ENCODE measurements around the gene FMN2. TPM values are rescaled to one million over a fixed set of nuclear protein-coding genes. Genes with fewer than 3 reads are reported as not detected.

The FMN2 gene
- total and polyA plus RNA-seq, 3 donors from 2014 or later: 3.8 to 8.3 (median 4.3) TPM

DNA sequence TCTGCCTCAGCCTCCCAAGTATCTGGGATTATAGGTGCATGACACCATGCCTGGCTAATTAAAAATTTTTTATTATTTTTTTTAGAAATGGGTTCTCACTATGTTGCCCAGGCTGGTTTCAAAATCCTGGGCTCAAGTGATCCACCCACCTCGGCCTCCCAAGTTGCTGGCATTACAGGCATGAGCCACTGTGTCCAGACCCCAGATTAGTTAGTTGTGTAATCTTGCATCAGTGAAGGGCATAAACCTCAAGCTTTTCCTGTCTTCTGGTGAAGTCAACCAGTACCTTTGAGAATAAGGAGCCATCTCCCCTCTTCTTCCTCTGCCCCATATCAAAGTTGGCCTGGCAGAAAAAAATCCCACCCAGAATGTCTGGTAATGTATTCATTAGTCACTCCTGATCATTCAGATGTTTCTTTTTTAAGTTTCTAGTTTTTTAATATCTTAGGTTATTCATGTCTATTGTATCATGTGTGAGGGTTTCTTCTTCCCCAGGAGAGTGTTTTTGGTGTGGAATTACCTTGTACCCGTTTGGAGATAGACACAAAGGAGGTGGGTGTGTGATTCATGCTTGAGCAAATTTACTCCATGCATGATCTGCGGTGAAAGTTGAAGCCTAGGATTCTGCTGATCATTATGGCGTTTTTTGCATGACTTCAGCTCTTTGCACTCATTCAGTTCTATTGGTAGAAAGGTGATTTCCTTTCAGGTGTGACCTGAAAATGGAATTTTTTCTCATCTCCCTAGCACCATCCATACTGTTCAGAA lies 144.0 kb downstream of the FMN2 start:
- no peaks in the 10 kb centered on the region for H3K27me3 ChIP-seq
- TF ChIP-seq POLR2A (IDR thresholded peaks at IDR 0.05) (no peak), CTCF (IDR thresholded peaks at IDR 0.05) (no peak)
- intact Hi-C loops (cut with DNase I; ENCODE audit: low total_unique reads): no loop called here
- no peaks in the 10 kb centered on the region for H3K36me3 ChIP-seq (ENCODE audit: low read depth, missing control alignments)
- whole genome bisulfite sequencing, 2 donors: 80 to 90% methylated on average over 4 of the region's 4 CpGs
- H3K27ac ChIP-seq: no peak overlapping the region
- DNase-seq: no peak
- H3K4me3 ChIP-seq: no peak overlapping the region
- no peaks in the 10 kb centered on the region for H3K4me1 ChIP-seq
- H3K9me3 ChIP-seq: no peaks in the 10 kb centered on the region

DNA sequence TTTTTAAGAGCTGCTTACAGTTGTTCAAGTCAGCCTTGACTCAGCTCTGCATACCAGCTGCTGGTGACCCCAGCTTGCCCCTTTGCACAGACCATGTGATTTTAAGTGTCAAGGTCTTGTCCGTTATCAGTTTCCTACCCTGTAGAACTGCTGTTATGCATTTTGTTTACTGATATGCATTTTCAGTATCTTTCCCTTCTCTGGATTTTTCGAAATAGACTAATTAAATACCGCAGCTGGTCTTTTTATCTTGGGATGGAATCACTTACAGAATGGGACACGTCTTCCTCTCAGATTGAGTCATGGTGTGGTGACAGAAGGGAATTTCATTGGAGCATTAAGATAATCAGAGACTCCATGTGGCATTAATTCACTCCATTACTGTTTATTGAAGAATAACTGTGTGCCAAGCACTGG lies 145.6 kb downstream of the FMN2 start:
- DNase-seq: no peak
- no peak for TF ChIP-seq CTCF (IDR thresholded peaks at IDR 0.05)
- no peak for TF ChIP-seq POLR2A (IDR thresholded peaks at IDR 0.05)
- H3K4me1 ChIP-seq: no peaks in the 10 kb centered on the region
- H3K9me3 ChIP-seq: no peaks in the 10 kb centered on the region
- no peaks in the 10 kb centered on the region for H3K36me3 ChIP-seq (ENCODE audit: low read depth, missing control alignments)
- no peak overlapping the region for H3K27ac ChIP-seq
- 44 to 63% methylated on average over 4 of the region's 4 CpGs for WGBS, 2 donors
- no peaks in the 10 kb centered on the region for H3K27me3 ChIP-seq
- no peak overlapping the region for H3K4me3 ChIP-seq
- intact Hi-C loops (cut with DNase I; ENCODE audit: low total_unique reads): no loop called here

DNA sequence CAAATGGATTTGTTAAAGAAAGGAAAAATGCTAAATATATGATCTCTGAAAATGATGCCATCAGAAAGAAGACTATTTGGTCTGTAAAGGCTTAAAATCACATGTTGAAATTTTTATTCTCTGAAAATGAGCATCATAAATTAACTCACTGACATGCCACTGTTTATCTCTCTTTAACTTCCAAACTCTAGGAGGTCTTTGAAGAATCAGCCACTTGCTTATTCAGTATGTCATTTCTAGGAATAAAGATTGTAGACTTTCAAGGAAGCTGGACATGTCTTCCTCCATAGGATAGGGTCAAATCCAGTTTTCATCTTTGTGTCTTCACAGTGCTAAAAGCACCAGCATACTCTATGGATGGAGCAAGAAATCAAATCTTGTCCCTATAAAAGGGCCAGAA lies 147.6 kb downstream of the FMN2 start:
- Histone ChIP-seq H3K27me3 (no peaks in the 10 kb centered on the region), H3K27ac (no peak overlapping the region), H3K36me3 (ENCODE audit: low read depth, missing control alignments) (no peaks in the 10 kb centered on the region), H3K4me1 (no peaks in the 10 kb centered on the region), H3K9me3 (no peaks in the 10 kb centered on the region), H3K4me3 (no peak overlapping the region)
- no peak for DNase-seq
- intact Hi-C loops (cut with DNase I; ENCODE audit: low total_unique reads): no loop called here
- TF ChIP-seq CTCF (IDR thresholded peaks at IDR 0.05) (no peak), POLR2A (IDR thresholded peaks at IDR 0.05) (no peak)

DNA sequence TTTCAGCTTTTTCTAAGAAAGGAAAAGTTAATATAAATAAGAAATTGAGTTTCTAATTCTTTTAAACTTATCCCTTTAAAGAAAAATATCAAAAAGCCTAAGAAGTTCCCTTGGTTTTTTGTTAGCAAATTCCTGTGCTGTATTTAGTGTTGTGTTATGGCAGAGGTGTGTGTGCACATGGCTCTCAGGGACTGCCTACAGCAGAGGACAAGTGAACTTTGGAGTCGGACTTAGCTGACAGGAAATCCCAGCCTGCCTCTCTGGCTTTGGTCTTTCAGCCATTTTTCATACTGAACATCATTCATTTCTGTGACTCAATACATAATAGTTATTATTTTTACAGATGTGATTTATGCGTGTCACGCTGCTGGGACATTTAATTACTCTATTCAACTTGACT lies 149.6 kb downstream of the FMN2 start:
- H3K27me3 ChIP-seq: no peaks in the 10 kb centered on the region
- TF ChIP-seq CTCF (IDR thresholded peaks at IDR 0.05) (no peak), POLR2A (IDR thresholded peaks at IDR 0.05) (no peak)
- intact Hi-C loops (cut with DNase I; ENCODE audit: low total_unique reads): no loop called here
- WGBS, 2 donors: 74 to 90% methylated on average over 3 of the region's 3 CpGs
- no peaks in the 10 kb centered on the region for H3K9me3 ChIP-seq
- no peaks in the 10 kb centered on the region for H3K4me1 ChIP-seq
- H3K36me3 ChIP-seq (ENCODE audit: low read depth, missing control alignments): no peaks in the 10 kb centered on the region
- H3K4me3 ChIP-seq: no peak overlapping the region
- no peak overlapping the region for H3K27ac ChIP-seq
- no peak for DNase-seq

DNA sequence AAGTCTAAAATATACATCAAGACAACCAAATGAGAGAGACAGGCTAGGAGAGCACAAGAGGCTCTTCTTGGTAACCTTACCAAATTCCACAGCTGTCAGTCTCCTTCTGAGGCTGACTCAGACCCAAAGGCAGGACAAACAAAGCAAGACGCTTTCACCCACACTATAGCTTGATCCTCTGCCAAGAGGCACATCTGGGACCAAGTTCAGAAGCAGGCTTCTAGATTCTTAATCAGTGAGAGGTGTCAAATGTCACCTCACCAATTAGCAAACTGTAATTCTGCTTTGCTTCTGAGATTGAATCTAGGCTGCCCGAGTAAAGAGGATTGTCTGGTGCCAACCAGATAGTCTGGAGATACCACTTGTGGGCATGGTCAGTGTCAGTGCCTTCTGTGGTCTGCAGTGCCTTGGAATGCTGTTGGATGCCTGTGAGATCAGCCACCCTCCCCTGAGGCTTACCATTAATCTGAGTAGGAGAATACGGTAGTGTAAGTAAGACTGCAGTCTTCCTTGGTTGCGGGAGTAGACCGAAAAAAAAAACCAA lies 151.0 kb downstream of the FMN2 start:
- intact Hi-C loops (cut with DNase I; ENCODE audit: low total_unique reads): no loop called here
- Histone ChIP-seq H3K36me3 (ENCODE audit: low read depth, missing control alignments) (no peaks in the 10 kb centered on the region), H3K27ac (no peak overlapping the region), H3K4me1 (no peaks in the 10 kb centered on the region), H3K4me3 (no peak overlapping the region), H3K9me3 (no peaks in the 10 kb centered on the region), H3K27me3 (no peaks in the 10 kb centered on the region)
- TF ChIP-seq CTCF (IDR thresholded peaks at IDR 0.05) (no peak), POLR2A (IDR thresholded peaks at IDR 0.05) (no peak)
- no peak for DNase-seq
- WGBS, 2 donors: 50 to 54% methylated on average over 5 of the region's 5 CpGs
